Mucosa of rectum (tissue), 2 donors: Measurements from ENCODE around the gene BAIAP2.
"Not testable (repeated sequence)": the region's sequence is repeated elsewhere in the genome, so short reads cannot be mapped to it uniquely, and the experiment has no call there.

Experiments used
- H3K27ac ChIP-seq, 2 donors: one replicate each; pipeline ENCODE4 v1.7.0; 2013; ENCODE audit warnings: inconsistent platforms in 2 of 2, low read depth in 2 of 2, low read length in 2 of 2
- H3K27me3 ChIP-seq, 2 donors: one replicate each; pipeline ENCODE4 v1.7.0; 2013; ENCODE audit warnings: low read length in 2 of 2; ENCODE audit not compliant: control insufficient read depth in 2 of 2, insufficient read depth in 2 of 2
- H3K36me3 ChIP-seq, 2 donors: one replicate each; pipeline ENCODE4 v1.7.0; 2013; ENCODE audit warnings: low read length in 2 of 2; ENCODE audit not compliant: control insufficient read depth in 2 of 2, insufficient read depth in 2 of 2
- H3K4me1 ChIP-seq, 2 donors: one replicate each; pipeline ENCODE4 v1.7.0; 2013; ENCODE audit warnings: low read length in 2 of 2, mild to moderate bottlenecking in 1 of 2; ENCODE audit not compliant: control insufficient read depth in 2 of 2, insufficient read depth in 2 of 2
- H3K4me3 ChIP-seq, 2 donors: one replicate each; pipeline ENCODE4 v1.7.0; 2013; ENCODE audit warnings: low read length in 2 of 2
- H3K9ac ChIP-seq, 2 donors: one replicate each; pipeline ENCODE4 v1.7.0; 2013; ENCODE audit warnings: low read length in 2 of 2, low read depth in 1 of 2, mild to moderate bottlenecking in 1 of 2
- H3K9me3 ChIP-seq, 2 donors: one replicate each; pipeline ENCODE4 v1.7.0; 2013; ENCODE audit warnings: low read length in 2 of 2; ENCODE audit not compliant: control insufficient read depth in 2 of 2
- donor health status: healthy.
- donor health status: Normal muscosa, but diverticular disease.

Gene BAIAP2

GRCh38 chr17:81078026-81078913 lies 43.3 kb downstream of the BAIAP2 start:
- not testable (repeated sequence) for H3K9ac ChIP-seq

GRCh38 chr17:81080019-81080418 lies 45.1 kb downstream of the BAIAP2 start:
- Histone ChIP-seq H3K27me3 (no peaks in the 10 kb centered on the region), H3K27ac (no peak overlapping the region), H3K4me1 (no peaks in the 10 kb centered on the region), H3K9me3 (no peaks in the 10 kb centered on the region), H3K4me3 (no peak overlapping the region), H3K9ac (no peak overlapping the region), H3K36me3 (no peaks in the 10 kb centered on the region)

More at GRCh38 chr17:81078026-81078913, 43.3 kb downstream of the BAIAP2 start:
- H3K36me3 ChIP-seq, H3K27me3 ChIP-seq, H3K4me3 ChIP-seq, H3K4me1 ChIP-seq, H3K27ac ChIP-seq, H3K9me3 ChIP-seq: not testable (repeated sequence)

DNA sequence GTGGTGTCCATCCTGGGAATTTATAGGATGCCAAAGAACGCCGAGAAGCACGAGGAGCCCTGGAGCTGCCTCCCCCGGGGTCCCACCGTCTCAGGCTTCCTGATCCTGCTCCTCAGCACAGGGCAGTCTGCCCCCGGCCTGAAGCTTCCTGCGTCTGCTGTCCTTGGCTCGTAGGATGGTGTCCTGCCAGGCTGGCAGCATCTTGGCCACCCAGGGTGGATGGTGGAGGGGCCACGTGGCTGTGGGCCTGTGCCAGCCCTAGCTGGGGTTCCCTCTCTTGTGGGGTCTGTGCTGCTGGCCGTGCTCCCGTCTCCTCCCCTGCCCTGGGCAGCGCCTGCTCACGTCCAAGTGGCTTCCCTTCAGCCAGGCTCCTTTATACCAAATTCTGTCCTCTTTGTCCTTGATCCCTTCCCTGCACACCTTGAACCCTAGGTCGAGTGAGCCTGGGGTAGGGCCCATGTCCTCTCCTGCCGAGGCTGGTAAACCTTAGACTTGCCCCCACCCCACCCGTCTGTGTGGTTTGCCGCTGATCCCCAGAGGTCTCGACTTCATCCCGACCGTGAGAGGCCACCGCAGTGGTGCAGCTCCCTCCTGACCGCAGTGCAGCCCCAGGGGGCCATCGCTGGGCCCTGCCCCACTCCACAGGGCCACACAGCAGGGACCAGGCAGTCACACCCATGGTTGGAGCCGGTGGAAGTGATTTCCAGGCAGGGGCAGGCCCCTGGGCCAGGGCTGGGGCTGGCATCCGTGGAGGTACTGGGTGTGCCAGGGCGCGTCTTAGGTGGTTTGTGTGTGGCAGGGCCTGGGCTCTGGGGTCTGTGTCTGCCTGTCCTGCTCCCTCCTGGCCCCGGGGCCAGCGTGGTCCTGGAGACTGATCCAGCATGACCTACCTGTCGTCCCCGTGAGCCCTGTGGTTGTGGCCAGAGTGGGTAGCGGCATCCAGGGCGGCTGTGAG lies 46.5 kb downstream of the BAIAP2 start:
- Histone ChIP-seq H3K27me3 (no peaks in the 10 kb centered on the region), H3K9me3 (no peaks in the 10 kb centered on the region), H3K36me3 (no peaks in the 10 kb centered on the region), H3K4me3 (no peak overlapping the region), H3K4me1 (no peaks in the 10 kb centered on the region), H3K27ac (no peak overlapping the region), H3K9ac (no peak overlapping the region)

DNA sequence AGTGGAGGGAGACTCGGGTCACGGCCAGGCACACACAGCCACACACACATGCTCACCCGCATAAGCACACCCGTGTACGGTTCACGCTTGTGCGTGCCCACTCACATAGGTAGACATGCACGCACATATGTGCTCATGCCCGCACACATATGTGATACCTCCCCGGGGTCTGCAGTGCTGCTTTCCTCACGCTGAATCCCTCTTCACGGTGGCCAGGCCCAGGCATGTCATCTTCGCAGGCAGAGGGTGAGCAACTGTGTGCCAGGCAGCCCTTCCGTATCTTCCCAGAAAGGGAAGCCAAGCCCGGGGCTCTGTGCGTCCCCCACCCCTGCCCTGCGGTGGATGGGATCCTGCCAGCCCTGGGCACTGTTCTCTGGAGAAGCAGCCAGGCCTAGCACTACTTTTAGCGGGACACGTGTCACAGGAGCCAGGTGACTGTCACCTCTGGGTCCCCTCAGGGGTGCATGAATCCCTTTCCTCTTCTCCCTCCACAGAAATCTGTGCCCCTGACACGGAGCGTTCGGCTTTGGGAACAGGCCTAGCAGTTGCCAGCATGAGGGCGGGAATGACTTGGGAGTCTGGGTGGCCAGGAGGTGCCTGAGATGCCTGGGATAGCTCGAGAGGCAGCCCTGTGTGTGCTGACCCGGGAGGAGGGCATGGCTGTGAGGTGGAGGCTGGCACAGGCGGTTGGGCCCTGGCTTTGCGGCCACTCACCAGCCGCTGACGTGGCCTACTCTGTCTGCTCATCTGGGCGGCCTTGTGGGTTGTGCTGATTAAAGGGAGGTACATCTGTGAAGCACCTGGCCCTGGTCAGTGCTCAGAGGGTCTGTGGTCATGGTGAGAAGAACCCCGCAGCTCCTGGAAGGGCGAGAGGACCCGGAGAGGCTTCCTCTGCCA lies 47.5 kb downstream of the BAIAP2 start:
- no peaks in the 10 kb centered on the region for H3K36me3 ChIP-seq
- no peak overlapping the region for H3K9ac ChIP-seq
- H3K27ac ChIP-seq = no peak overlapping the region
- no peaks in the 10 kb centered on the region for H3K9me3 ChIP-seq
- H3K27me3 ChIP-seq = no peaks in the 10 kb centered on the region
- no peak overlapping the region for H3K4me3 ChIP-seq
- peaks cover 3 to 7% of the 10 kb centered on the region in 2 donors for H3K4me1 ChIP-seq

GRCh38 chr17:81083125-81083765 lies 48.3 kb downstream of the BAIAP2 start:
- Histone ChIP-seq H3K4me3 (no peak overlapping the region), H3K9ac (no peak overlapping the region), H3K36me3 (no peaks in the 10 kb centered on the region), H3K9me3 (no peaks in the 10 kb centered on the region), H3K4me1 (peaks cover 6 to 9% of the 10 kb centered on the region in 2 donors), H3K27me3 (no peaks in the 10 kb centered on the region), H3K27ac (no peak overlapping the region)

- H3K27ac ChIP-seq = no peak overlapping the region
- no peaks in the 10 kb centered on the region for H3K27me3 ChIP-seq
- no peaks in the 10 kb centered on the region for H3K9me3 ChIP-seq
- no peaks in the 10 kb centered on the region for H3K36me3 ChIP-seq
- H3K4me3 ChIP-seq = no peak overlapping the region
- H3K4me1 ChIP-seq = peaks cover 6 to 9% of the 10 kb centered on the region in 2 donors
- H3K9ac ChIP-seq = no peak overlapping the region
These were observed 49.9 kb downstream of the BAIAP2 start for GRCh38 chr17:81084680-81085419.

- H3K27ac ChIP-seq = no peak overlapping the region
- no peak overlapping the region for H3K4me3 ChIP-seq
- H3K4me1 ChIP-seq = peaks cover 7 to 11% of the 10 kb centered on the region in 2 donors
- H3K27me3 ChIP-seq = no peaks in the 10 kb centered on the region
- no peaks in the 10 kb centered on the region for H3K36me3 ChIP-seq
- H3K9ac ChIP-seq = no peak overlapping the region
- no peaks in the 10 kb centered on the region for H3K9me3 ChIP-seq
These were observed 50.5 kb downstream of the BAIAP2 start for GRCh38 chr17:81085420-81085911.

- no peak overlapping the region for H3K27ac ChIP-seq
- H3K36me3 ChIP-seq = no peaks in the 10 kb centered on the region
- H3K4me3 ChIP-seq = no peak overlapping the region
- H3K4me1 ChIP-seq = peaks cover 10 to 13% of the 10 kb centered on the region in 2 donors
- H3K9me3 ChIP-seq = no peaks in the 10 kb centered on the region
- H3K27me3 ChIP-seq = no peaks in the 10 kb centered on the region
- peak overlapping the region in 1 of 2 donors; percentile 27 for H3K9ac ChIP-seq
These were observed 52.0 kb downstream of the BAIAP2 start for GRCh38 chr17:81086789-81087551.
